GM12872 (cell line): ENCODE measurements around the gene SMIM24.

Experiments used
- CTCF ChIP-seq: IDR thresholded peaks from 3 replicates; pipeline ENCODE4 v1.5.1; 2011; ENCODE audit warnings: low read depth, mild to moderate bottlenecking, low read length, moderate library complexity; ENCODE audit not compliant: insufficient read depth

The SMIM24 gene

GRCh38 chr19:3454656-3455392 is 25.5 kb downstream of the SMIM24 start:
- no peak for TF ChIP-seq CTCF

GRCh38 chr19:3453840-3454239 is 26.5 kb downstream of the SMIM24 start:
- TF ChIP-seq CTCF: no peak

- no peak for TF ChIP-seq CTCF
Observed at GRCh38 chr19:3452171-3452941, 28.0 kb downstream of the SMIM24 start.

GRCh38 chr19:3451451-3451866 is 28.9 kb downstream of the SMIM24 start:
- no peak for TF ChIP-seq CTCF

- no peak for TF ChIP-seq CTCF
Observed at GRCh38 chr19:3450796-3451411, 29.4 kb downstream of the SMIM24 start.

GRCh38 chr19:3448616-3449334 is 31.6 kb downstream of the SMIM24 start:
- TF ChIP-seq CTCF: no peak

- TF ChIP-seq CTCF: no peak
Observed at GRCh38 chr19:3444695-3445234, 35.6 kb downstream of the SMIM24 start.
